ENCODE data around the gene PREX1. TPM values are rescaled to one million over a fixed set of nuclear protein-coding genes. Genes with fewer than 3 reads are reported as not detected.

PREX1 gene
- total and polyA plus RNA-seq, 2 of the 4 experiments (the other 2 are of a cell fraction), result 0.67 to 0.72 TPM

- CTCF ChIA-PET, result no interaction called here
- Histone ChIP-seq H3K23ac (ENCODE audit: low read depth, low read length) (no peak overlapping the region), H3K18ac (ENCODE audit: low read depth, low read length) (no peak overlapping the region), H3K27ac (ENCODE audit: insufficient read depth, low read length) (no peak overlapping the region), H2AK9ac (replicated peaks; ENCODE audit: low read depth, low read length, poor library complexity) (no peak overlapping the region), H3K9ac (ENCODE audit: low read depth, low read length) (no peak overlapping the region), H3K4me2 (ENCODE audit: low read depth, low read length) (no peak overlapping the region), H3K9me3 (ENCODE audit: control insufficient read depth, insufficient read depth, low read length) (no peaks in the 10 kb centered on the region), H2AK5ac (ENCODE audit: low read depth, low read length) (no peak overlapping the region), H4K91ac (ENCODE audit: insufficient read depth, low read depth, low read length) (no peak overlapping the region), H2AFZ (replicated peaks; ENCODE audit: low read length, poor library complexity) (no peak overlapping the region), H3K56ac (ENCODE audit: extremely low read depth, insufficient read depth, low read length) (no peak overlapping the region), H3K4me3 (ENCODE audit: insufficient read depth, low read depth, low read length) (no peak overlapping the region), H4K5ac (ENCODE audit: low read depth, low read length) (no peak overlapping the region), H4K8ac (ENCODE audit: low read depth in 2 of 2, low read length in 2 of 2) (no peak overlapping the region), H3K4me1 (ENCODE audit: control insufficient read depth, insufficient read depth, low read length) (no peaks in the 10 kb centered on the region), H3K36me3 (ENCODE audit: control insufficient read depth, insufficient read depth, low read length) (no peaks in the 10 kb centered on the region), H2BK20ac (ENCODE audit: low read depth, low read length) (no peak overlapping the region), H2BK5ac (ENCODE audit: low read depth, low read length, poor library complexity, severe bottlenecking) (no peak overlapping the region), H2BK15ac (ENCODE audit: low read depth, low read length) (no peak overlapping the region), H4K20me1 (ENCODE audit: insufficient read depth, low read length) (no peaks in the 10 kb centered on the region), H3K79me1 (ENCODE audit: low read depth in 1 of 2, low read length in 2 of 2) (no peaks in the 10 kb centered on the region), H3K4ac (ENCODE audit: low read depth, low read length) (no peak overlapping the region), H3K27me3 (ENCODE audit: control insufficient read depth, insufficient read depth, low read length) (peaks cover 10% of the 10 kb centered on the region; the same call in 1 of the 2 replicates), H2BK120ac (ENCODE audit: low read depth, low read length) (no peak overlapping the region), H3K9me1 (ENCODE audit: insufficient read depth, low read length) (no peaks in the 10 kb centered on the region), H3K14ac (replicated peaks; ENCODE audit: low read depth, low read length) (no peak overlapping the region)
- in situ Hi-C loops (cut with MboI; ENCODE audit: low sequenced_read_pairs) (no loop called here), intact Hi-C loops (cut with micrococcal nuclease) (no loop called here), dilution Hi-C loops (cut with HindIII; ENCODE audit: low sequenced_read_pairs, unreplicated experiment) (no loop called here)
- ATAC-seq (ENCODE audit: low read depth) (no peak), DNase-seq (no peak)
- 91% methylated on average over 2 of the region's 4 CpGs; no CpG with 5 or more reads in 1 of the 2 experiments for WGBS, 2 experiments (ENCODE audit: extremely low coverage in 2 of 2, insufficient read length in 1 of 2)
- POLR2A ChIA-PET (ENCODE audit: unreplicated experiment), result no interaction called here
- no TSS peak for BruUV-seq (replicated peaks)
- TF ChIP-seq CHD1 (IDR thresholded peaks at IDR 0.05; ENCODE audit: low read depth, low read length) (no peak), CTCF (conservative IDR thresholded peaks at IDR 0.05; ENCODE audit: low read depth, low read length) (no peak), RCOR1 (IDR thresholded peaks at IDR 0.05; ENCODE audit: insufficient replicate concordance, low read length) (no peak), USF2 (IDR thresholded peaks at IDR 0.05; ENCODE audit: low read depth, low read length) (no peak), RAD21 (IDR thresholded peaks at IDR 0.05; ENCODE audit: low read length) (no peak), MAFK (IDR thresholded peaks at IDR 0.05; ENCODE audit: low read depth, low read length) (no peak), RFX5 (IDR thresholded peaks at IDR 0.05; ENCODE audit: low read depth, low read length) (no peak), ELK1 (IDR thresholded peaks at IDR 0.05; ENCODE audit: borderline replicate concordance, low read depth, low read length) (no peak)
These were observed 10.3 kb downstream of the PREX1 start for GRCh38 chr20:48817367-48818030.
